Activated T-helper 17 cell treated with anti-CD3 and anti-CD28 coated beads, Interleukin-2, amount 50 U/mL, for 72 hours (primary cell): ENCODE results near the gene PHLDB1. TPM values are rescaled to one million over a fixed set of nuclear protein-coding genes. Genes with fewer than 3 reads are reported as not detected.
"Not testable (repeated sequence)": the region's sequence is repeated elsewhere in the genome, so short reads cannot be mapped to it uniquely, and the experiment has no call there.

Source experiments
- ATAC-seq: fragments of 150-1000 bp; cut with Tn5 transposase; replicated peaks from 2 replicates; pipeline ENCODE4 v1.10.0; 2021; ENCODE audit warnings: mild to moderate bottlenecking, moderate library complexity
- H3K27ac Mint-ChIP-seq: one replicate; pipeline ENCODE4 v1.8.0; 2022; ENCODE audit warnings: mixed read lengths
- H3K27me3 Mint-ChIP-seq: one replicate; pipeline ENCODE4 v1.8.0; 2022; ENCODE audit warnings: mixed read lengths
- H3K36me3 Mint-ChIP-seq: one replicate; pipeline ENCODE4 v1.8.0; 2022; ENCODE audit warnings: low read depth, mild to moderate bottlenecking, mixed read lengths
- H3K4me1 Mint-ChIP-seq: one replicate; pipeline ENCODE4 v1.8.0; 2022; ENCODE audit warnings: mixed read lengths
- H3K4me3 Mint-ChIP-seq: one replicate; pipeline ENCODE4 v1.8.0; 2022; ENCODE audit warnings: mild to moderate bottlenecking, mixed read lengths
- H3K9me3 Mint-ChIP-seq: one replicate; pipeline ENCODE4 v1.8.0; 2022; ENCODE audit warnings: mixed read lengths
- total RNA-seq, 2 donors: library from RNA; stranded (reverse); gene quantifications; one replicate each; pipeline ENCODE4 v1.2.3, GENCODE V29; 2022

Gene PHLDB1
- 1 to 10 TPM; 2.2 to 4.7 TPM for total RNA-seq

- Mint-ChIP-seq H3K27ac (peak within 1 kb of the TSS; percentile 20), H3K4me3 (peak within 1 kb of the TSS; percentile 90), H3K9me3 (no peaks in the 10 kb centered on the region), H3K27me3 (peaks cover 13% of the 10 kb centered on the region), H3K4me1 (peaks cover 21% of the 10 kb centered on the region), H3K36me3 (peaks cover 6% of the 10 kb centered on the region)
- ATAC-seq, result peak; percentile 25
These were observed at the start of gene PHLDB1 for GRCh38 chr11:118607401-118608359. PHLDB1 (plus strand) TSS chr11:118607615; CDS start chr11:118613837, 6,222 bp downstream.

DNA sequence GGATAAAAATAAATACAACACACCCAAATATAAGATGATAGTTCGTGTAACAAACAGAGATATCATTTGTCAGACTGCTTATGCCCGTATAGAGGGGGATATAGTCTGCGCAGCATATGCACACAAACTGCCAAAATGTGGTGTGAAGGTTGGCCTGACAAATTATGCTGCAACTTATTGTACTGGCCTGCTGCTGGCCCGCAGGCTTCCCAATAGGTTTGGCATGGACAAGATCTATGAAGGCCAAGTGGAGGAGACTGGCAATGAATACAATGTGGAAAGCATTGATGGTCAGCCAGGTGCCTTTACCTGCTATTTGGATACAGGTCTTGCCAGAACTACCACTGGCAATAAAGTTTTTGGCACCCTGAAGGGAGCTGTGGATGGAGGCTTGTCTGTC, 46.6 kb upstream of the PHLDB1 start:
- H3K4me1 Mint-ChIP-seq, result peaks cover 3% of the 10 kb centered on the region
- no peak overlapping the region for H3K4me3 Mint-ChIP-seq
- H3K36me3 Mint-ChIP-seq, result peaks cover 11% of the 10 kb centered on the region
- H3K27ac Mint-ChIP-seq, result no peak overlapping the region
- no peak for ATAC-seq
- H3K27me3 Mint-ChIP-seq, result no peaks in the 10 kb centered on the region
- no peaks in the 10 kb centered on the region for H3K9me3 Mint-ChIP-seq

GRCh38 chr11:118565051-118565450, 42.4 kb upstream of the PHLDB1 start:
- Mint-ChIP-seq H3K4me3 (peak overlapping the region; percentile 92), H3K4me1 (peaks cover 4% of the 10 kb centered on the region), H3K27me3 (no peaks in the 10 kb centered on the region), H3K36me3 (no peaks in the 10 kb centered on the region), H3K27ac (peak overlapping the region; percentile 98), H3K9me3 (no peaks in the 10 kb centered on the region)
- no peak for ATAC-seq

- ATAC-seq, result no peak
- Mint-ChIP-seq H3K4me1 (peaks cover 17% of the 10 kb centered on the region), H3K27me3 (no peaks in the 10 kb centered on the region), H3K27ac (no peak overlapping the region), H3K4me3 (no peak overlapping the region), H3K9me3 (no peaks in the 10 kb centered on the region), H3K36me3 (peaks cover 17% of the 10 kb centered on the region)
These were observed 37.7 kb upstream of the PHLDB1 start for GRCh38 chr11:118569670-118570069.

DNA sequence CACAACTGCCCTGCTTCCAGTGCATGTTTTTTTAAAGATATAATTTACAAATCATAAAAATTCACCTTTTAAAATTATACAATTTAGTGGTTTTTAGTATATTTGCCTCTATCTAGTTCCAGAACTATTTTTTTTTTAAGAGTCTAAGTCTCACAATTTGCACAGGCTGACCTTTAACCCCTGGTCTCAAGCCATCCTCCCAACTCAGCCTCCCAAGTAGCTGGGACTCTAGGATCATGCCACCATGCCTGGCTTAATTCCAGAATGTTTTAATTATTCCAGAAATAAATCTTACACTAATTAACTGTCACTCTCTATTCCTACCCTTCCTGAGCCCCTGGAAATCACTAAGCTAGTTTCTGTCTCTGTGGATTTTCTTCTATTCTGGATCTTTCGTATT, 36.6 kb upstream of the PHLDB1 start:
- H3K27me3 Mint-ChIP-seq, result no peaks in the 10 kb centered on the region
- H3K27ac Mint-ChIP-seq, result no peak overlapping the region
- peaks cover 28% of the 10 kb centered on the region for H3K36me3 Mint-ChIP-seq
- H3K4me3 Mint-ChIP-seq, result peak overlapping the region; percentile 99
- no peak for ATAC-seq
- no peaks in the 10 kb centered on the region for H3K9me3 Mint-ChIP-seq
- H3K4me1 Mint-ChIP-seq, result peaks cover 23% of the 10 kb centered on the region

DNA sequence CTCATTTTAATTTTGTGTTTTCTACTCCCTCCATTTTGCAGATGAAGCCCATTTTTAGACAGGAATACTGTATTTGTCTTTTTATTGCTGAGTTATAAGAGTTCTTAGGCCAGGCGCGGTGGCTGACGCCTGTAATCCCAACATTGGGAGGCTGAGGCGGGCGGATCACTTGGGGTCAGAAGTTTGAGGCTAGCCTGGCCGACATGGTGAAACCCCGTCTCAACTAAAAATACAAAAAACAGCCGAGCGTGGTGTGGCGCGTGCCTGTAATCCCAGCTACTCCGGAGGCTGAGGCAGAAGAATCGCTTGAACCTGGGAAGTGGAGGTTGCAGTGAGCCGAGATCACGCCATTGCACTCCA, 35.7 kb upstream of the PHLDB1 start:
- not testable (repeated sequence) for H3K9me3 Mint-ChIP-seq, ATAC-seq, H3K27me3 Mint-ChIP-seq
- Mint-ChIP-seq H3K4me1 (peaks cover 25% of the 10 kb centered on the region), H3K36me3 (peaks cover 37% of the 10 kb centered on the region), H3K4me3 (peak overlapping the region; percentile 99), H3K27ac (peak overlapping the region; percentile 99)

DNA sequence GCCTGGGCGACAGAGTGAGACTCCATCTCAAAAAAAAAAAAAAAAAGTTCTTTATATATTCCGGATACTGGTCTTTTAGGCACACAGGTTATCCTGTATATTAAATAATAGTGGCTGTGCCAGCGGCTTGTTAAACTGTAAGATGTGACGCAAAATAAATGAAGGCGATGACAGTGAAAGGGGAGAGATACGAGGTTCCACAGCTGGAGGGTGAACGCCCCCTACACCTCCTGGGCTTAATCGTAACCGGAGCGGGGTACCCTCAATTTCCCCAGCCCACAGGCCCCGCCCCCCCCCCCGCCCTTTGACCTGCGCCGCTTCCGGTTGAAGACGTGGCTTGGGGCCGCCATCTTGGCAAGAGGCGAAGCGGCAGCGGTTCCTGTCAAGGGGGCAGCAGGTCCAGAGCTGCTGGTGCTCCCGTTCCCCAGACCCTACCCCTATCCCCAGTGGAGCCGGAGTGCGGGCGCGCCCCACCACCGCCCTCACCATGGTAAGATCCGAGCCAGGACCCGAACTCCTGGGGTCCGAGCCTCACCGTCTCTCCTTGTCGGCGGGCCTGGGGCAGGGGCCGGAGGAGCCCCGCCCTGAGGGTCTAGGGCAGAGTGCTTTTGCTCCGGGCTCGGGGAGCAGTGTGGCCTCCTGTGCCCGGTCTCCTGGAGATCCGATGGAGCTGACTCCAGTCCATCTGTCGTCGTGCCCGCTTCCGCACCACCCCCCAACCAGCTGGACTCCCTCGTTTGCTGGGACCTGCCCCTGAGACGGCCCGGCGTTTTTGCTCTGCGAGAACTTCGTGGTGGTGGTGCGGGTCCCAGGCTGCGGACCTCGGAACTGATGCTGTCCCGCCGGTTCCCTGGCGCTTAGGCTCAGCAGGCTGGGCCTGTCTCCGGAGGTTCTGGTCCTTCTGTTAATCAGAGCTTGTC, 35.1 kb upstream of the PHLDB1 start, which contains the start of gene ARCN1:
TSS of gene ARCN1 (plus strand) at position 349 of the 920 bp plus-strand sequence. CDS start at position 488, 139 bp downstream.
- H3K4me3 Mint-ChIP-seq, result peak within 1 kb of the TSS; percentile 99
- peak; percentile 84 for ATAC-seq
- H3K9me3 Mint-ChIP-seq, result no peaks in the 10 kb centered on the region
- H3K36me3 Mint-ChIP-seq, result peaks cover 43% of the 10 kb centered on the region
- H3K27ac Mint-ChIP-seq, result peak within 1 kb of the TSS; percentile 99
- H3K4me1 Mint-ChIP-seq, result peaks cover 27% of the 10 kb centered on the region
- no peaks in the 10 kb centered on the region for H3K27me3 Mint-ChIP-seq

DNA sequence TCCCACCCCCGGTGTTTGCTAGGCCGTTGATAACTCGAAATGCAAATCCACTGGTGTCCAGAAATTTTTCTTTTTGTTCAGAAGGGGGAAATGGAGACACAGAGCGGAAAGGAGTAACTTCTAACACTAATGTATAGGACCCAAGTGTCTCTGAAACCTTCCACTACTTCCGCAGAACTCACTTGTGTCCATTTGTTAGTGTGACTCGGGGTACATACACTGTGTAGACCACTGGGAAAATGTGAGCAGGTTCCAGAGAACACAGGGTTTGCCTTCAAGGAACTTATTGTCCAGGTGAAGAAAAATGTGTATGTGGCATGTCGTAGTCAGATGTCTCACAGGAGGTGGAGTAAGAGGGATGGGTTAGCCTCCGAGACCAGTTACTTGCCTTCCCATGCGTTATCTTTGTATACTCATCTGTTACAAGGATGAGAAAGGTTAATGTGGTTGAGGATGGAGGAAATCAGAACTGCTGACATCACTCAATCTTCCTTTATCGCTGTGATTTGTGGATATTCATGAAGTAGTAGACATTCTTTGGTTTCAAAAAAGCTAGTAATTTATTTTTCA, 34.3 kb upstream of the PHLDB1 start:
- no peaks in the 10 kb centered on the region for H3K27me3 Mint-ChIP-seq
- peak overlapping the region; percentile 99 for H3K4me3 Mint-ChIP-seq
- peaks cover 31% of the 10 kb centered on the region for H3K4me1 Mint-ChIP-seq
- ATAC-seq, result peak; percentile 87
- peaks cover 48% of the 10 kb centered on the region for H3K36me3 Mint-ChIP-seq
- H3K9me3 Mint-ChIP-seq, result no peaks in the 10 kb centered on the region
- peak overlapping the region; percentile 99 for H3K27ac Mint-ChIP-seq

DNA sequence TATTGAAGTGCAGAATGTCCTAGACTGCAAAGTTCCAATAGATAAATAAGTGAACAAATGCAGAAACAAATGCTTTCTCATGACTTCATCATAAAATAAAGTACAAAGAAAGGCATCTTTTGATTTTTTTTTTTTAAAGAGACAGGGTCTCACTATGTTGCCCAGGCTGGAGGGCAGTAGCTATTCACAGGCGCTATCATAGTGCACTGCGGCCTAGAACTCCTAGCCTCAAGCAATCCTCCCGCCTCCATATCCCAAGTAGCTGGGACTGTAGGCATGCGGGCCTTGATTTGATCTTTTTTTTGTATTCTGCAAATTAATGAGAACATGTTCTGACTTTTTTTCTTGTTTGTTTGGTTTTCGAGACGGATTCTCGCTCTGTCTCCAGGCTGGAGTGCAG, 32.8 kb upstream of the PHLDB1 start:
- H3K36me3 Mint-ChIP-seq, result peaks cover 54% of the 10 kb centered on the region
- H3K4me3 Mint-ChIP-seq, result peak overlapping the region; percentile 57
- H3K9me3 Mint-ChIP-seq, result no peaks in the 10 kb centered on the region
- H3K27me3 Mint-ChIP-seq, result no peaks in the 10 kb centered on the region
- H3K4me1 Mint-ChIP-seq, result peaks cover 31% of the 10 kb centered on the region
- no peak overlapping the region for H3K27ac Mint-ChIP-seq
- ATAC-seq, result no peak

DNA sequence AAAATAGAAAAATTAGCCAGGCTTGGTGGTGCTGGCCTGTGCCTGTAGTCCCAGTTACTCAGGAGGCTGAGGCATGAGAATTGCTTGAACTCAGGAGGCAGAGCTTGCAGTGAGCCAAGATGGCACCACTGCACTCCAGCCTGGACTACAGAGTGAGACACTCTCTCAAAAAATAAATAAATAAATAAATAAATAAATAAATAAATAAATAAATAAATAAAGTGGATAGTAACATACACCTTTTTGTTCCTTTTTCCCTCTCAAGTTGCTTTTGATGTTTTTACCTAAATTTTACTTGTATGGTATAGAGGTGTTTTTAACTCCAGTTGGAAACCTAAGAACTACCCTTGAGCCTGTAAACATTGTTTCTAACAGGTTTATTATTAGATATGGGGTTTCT, 29.4 kb upstream of the PHLDB1 start:
- H3K4me3 Mint-ChIP-seq, H3K9me3 Mint-ChIP-seq, ATAC-seq, H3K27ac Mint-ChIP-seq, H3K27me3 Mint-ChIP-seq: not testable (repeated sequence)
- Mint-ChIP-seq H3K36me3 (peaks cover 74% of the 10 kb centered on the region), H3K4me1 (peaks cover 23% of the 10 kb centered on the region)

DNA sequence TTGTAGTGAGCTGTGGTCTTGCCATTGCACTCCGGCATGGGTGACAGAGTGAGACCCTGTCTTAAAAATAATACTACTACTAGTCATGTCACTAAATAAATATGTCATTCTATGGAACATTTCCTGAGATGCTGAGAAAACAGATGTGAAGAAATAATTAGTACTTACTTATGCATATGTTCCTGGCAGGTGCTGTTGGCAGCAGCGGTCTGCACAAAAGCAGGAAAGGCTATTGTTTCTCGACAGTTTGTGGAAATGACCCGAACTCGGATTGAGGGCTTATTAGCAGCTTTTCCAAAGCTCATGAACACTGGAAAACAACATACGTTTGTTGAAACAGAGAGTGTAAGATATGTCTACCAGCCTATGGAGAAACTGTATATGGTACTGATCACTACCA, 26.4 kb upstream of the PHLDB1 start:
- ATAC-seq, result no peak
- peaks cover 7% of the 10 kb centered on the region for H3K4me1 Mint-ChIP-seq
- H3K4me3 Mint-ChIP-seq, result no peak overlapping the region
- H3K27me3 Mint-ChIP-seq, result no peaks in the 10 kb centered on the region
- H3K9me3 Mint-ChIP-seq, result no peaks in the 10 kb centered on the region
- no peak overlapping the region for H3K27ac Mint-ChIP-seq
- peaks cover 77% of the 10 kb centered on the region for H3K36me3 Mint-ChIP-seq

GRCh38 chr11:118587952-118588351, 19.5 kb upstream of the PHLDB1 start:
- Mint-ChIP-seq H3K27me3 (no peaks in the 10 kb centered on the region), H3K27ac (no peak overlapping the region), H3K4me1 (no peaks in the 10 kb centered on the region), H3K36me3 (peaks cover 100% of the 10 kb centered on the region), H3K4me3 (no peak overlapping the region), H3K9me3 (no peaks in the 10 kb centered on the region)
- no peak for ATAC-seq

GRCh38 chr11:118592616-118593367, 14.6 kb upstream of the PHLDB1 start:
- ATAC-seq, result no peak
- no peaks in the 10 kb centered on the region for H3K9me3 Mint-ChIP-seq
- no peaks in the 10 kb centered on the region for H3K4me1 Mint-ChIP-seq
- H3K36me3 Mint-ChIP-seq, result peaks cover 100% of the 10 kb centered on the region
- no peak overlapping the region for H3K4me3 Mint-ChIP-seq
- H3K27ac Mint-ChIP-seq, result no peak overlapping the region
- H3K27me3 Mint-ChIP-seq, result no peaks in the 10 kb centered on the region

GRCh38 chr11:118594984-118595383, 12.4 kb upstream of the PHLDB1 start:
- not testable (repeated sequence) for H3K27me3 Mint-ChIP-seq, H3K9me3 Mint-ChIP-seq, H3K4me1 Mint-ChIP-seq, H3K4me3 Mint-ChIP-seq, H3K27ac Mint-ChIP-seq
- ATAC-seq, result peak; percentile 52
- H3K36me3 Mint-ChIP-seq, result peaks cover 100% of the 10 kb centered on the region
